GM19324 (cell line): Measurements from ENCODE around the gene ZNF628.
A peak's percentile ranks its signal among the peaks of the same experiment; 100 is the strongest.
"Not testable (repeated sequence)": the region's sequence is repeated elsewhere in the genome, so short reads cannot be mapped to it uniquely, and the experiment has no call there.

Source experiments
- ATAC-seq: cut with Tn5 transposase; IDR thresholded peaks from one replicate; pipeline ENCODE4 v1.9.1; 2021; ENCODE audit warnings: mild to moderate bottlenecking, moderate library complexity; ENCODE audit not compliant: unreplicated experiment, low FRiP score

ZNF628 gene

DNA sequence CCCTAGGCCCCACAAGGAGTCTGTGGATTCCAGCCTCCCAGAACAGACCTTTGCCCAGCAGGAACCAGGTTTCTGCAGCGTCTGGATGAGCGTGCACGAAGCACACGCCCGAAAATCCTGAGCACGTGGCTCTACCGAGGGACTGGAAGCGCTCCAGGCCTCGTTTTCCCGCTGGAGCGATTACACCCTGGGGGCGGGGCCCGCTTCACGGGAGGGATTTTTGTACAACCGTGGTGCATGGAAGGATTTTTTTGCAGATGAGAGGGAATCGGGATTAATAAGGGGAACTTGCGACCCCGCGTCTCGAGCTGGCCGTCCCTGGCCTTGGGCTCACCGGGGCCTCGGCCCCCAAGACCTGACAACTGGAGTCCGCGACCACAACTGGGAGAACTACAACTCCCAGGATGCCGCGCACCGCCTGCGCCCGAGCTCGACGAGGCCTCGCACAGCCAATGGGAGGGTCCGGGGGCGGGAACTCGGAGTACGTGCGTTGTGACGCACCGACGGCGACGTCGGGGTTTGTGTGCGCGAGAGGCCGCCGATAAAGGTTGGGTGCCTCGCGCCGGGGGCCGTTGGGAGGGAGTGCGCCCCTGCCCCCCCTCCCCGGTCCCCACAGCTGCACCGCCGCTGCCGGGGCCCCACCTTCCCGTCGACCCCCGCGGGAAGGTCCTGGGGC lies at the start of gene ZNF628:
ZNF628 (plus strand) TSS at position 518 of the 676 bp plus-strand sequence. CDS start 3,294 bp downstream, outside the sequence.
- ATAC-seq, result peak; percentile 97

DNA sequence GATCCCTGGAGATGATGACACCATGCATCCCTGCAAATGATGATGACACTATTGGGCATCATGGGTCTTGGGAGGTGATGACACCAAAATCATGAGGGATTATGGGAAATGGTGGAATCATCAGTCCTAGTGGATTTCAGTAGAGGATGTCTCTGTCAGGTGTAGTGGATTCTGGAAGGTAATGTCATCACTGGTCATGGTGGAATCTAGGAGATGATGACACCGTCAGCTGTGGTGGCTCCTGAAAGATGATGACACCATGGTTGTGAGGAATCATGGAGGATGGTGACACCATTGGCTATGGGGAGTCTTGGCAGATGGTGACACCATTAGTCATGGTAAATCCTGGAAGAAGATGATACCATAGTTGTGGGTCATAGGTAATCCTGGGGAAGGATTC lies 45.2 kb upstream of the ZNF628 start:
- ATAC-seq, result no peak

DNA sequence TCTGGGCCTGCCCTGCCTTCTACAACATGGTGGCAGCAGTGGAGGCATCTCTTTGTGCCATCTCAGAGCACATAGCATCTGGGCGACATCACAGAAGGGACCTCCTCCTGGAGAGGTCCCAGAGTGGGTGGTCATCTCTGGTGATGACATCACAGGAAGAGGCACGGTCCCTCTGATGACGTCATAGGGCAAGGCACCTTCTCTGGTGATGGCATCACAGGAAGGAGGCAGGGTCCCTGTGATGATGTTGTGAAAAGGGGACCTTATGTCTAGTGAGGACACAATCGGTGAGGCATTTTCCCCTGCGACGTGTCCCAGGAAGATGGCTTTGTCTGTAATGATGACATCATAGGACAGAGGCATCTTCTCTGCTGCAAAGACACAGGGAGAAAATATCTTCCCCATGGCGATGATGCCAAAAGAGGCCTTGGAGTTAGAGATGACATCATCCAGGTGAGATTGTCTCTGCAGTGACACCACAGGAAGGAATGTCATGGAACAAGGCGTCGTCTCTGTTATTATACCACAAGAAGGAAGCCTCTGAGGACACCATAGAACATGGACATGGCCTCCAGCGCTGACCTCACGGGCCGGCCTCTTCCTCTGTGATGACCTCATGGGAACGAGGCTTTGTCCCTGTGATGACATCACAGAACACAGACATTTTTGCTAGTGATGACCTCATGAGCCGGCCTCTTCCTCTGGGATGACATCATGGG lies 44.0 kb upstream of the ZNF628 start:
- ATAC-seq, result no peak

DNA sequence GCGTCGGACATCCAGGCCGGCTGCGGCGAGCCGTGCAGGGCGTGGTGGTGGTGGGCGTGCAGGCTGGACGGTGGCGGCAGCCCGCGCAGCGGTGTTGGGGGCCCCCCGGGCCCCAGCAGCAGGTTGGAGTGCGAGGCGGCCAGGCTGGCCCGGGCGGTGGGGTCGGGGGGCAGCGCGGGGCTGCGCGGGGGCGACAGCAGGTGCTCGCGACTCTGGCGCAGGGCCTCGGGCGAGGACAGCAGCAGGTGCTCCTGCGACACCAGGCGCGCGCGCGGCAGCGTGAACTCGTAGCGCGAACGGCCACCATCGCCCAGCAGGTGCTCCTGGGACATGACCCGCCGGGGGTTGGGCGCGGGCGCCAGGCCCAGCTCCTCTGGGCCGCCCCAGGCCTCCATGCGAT lies 43.1 kb upstream of the ZNF628 start:
- ATAC-seq, result no peak

DNA sequence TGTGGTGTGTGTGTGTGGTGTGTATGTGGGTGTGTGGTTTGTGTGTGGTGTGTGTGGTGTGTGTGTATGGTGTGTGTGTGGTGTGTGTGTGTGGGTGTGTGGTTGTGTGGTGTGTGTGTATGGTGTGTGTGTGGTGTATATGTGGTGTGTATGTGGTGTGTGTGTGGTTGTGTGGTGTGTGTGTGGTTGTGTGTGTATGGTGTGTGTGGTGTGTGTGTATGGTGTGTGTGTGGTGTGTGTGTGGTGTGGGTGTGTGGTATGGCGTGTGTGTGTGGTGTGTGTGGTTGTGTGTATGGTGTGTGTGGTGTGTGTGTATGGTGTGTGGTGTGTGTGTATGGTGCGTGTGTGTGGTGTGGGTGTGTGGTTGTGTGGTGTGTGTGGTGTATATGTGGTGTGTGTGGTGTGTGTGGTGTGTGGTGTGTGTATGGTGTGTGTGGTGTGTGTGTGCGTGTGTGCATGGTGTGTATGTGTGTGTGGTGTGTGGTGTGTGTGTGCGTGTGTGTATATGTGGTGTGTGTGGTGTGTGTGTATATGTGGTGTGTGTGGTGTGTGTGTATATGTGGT lies 42.0 kb upstream of the ZNF628 start:
- ATAC-seq, result no peak

DNA sequence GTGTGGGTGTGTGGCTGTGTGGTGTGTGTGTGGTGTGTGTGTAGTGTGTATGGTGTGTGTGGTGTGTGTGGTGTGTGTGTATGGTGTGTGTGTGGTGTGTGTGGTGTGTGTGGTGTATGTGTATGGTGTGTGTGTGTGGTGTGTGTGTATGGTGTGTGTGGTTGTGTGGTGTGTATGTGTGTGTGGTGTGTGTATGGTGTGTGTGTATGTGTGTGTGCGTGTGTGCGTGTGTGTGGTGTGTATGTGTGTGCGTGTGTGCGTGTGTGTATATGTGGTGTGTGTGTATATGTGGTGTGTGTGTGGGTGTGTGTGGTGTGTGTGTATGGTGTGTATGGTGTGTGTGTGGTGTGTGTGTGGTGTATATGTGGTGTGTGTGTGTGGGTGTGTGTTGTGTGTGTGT lies 41.4 kb upstream of the ZNF628 start:
- no peak for ATAC-seq

DNA sequence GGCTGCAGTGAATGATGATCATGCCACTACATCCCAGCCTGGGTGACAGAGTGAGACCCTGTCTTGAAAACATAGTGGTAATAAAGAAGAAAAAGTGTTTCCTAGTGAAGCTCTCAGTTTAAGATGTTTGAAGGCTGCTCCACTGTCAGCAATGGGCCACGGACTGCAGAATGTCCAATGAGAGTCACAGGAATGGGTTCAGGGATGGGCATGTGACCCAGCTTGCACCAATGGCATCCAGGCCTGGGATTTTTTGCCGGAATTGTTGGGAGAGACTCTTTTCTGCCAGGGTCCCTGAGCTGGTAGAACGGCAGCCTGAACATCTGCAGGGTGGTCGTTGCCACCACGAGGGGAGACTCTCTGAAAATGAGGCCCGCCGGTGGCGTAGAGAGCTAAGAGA lies 39.6 kb upstream of the ZNF628 start:
- ATAC-seq, result no peak

DNA sequence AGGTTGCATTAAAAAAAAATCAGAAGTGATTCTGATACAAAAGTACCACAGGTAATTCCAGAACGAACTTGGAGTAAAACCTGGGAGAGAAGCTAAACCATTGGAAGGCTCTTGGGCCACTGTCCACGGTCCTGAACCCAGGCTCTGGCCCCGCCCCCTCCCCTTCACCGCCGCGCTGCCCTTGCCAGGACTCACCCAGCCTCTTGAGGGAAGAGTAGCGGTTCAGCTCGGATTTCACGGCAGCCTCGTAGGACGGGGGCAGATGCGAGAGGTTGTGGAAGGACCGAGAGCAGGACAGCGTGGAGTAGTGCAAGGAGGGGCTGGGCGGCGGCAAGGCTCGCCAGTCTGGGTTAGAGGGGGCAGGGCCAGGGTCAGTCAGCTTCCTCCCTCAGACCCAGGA lies 39.0 kb upstream of the ZNF628 start:
- ATAC-seq, result no peak

DNA sequence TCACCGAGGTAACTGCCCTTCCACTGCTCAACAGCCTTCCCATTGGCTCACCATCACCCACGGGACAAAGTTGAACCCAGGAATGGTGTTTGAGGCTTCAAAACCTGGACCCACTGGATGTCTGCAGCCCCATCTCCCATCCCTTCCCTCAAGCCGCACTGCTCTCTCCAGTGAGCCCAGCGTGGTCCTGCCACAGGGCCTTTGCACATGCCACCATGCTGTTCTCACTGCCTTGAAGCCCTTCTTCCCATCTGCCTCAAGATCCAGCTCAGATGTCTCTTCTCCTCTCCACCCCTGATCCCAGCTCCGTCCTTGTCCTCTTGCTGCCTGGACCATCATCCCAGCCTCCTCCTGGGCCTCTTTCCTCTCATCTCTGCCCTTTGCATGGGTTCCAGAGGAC lies 37.4 kb upstream of the ZNF628 start:
- ATAC-seq, result no peak

DNA sequence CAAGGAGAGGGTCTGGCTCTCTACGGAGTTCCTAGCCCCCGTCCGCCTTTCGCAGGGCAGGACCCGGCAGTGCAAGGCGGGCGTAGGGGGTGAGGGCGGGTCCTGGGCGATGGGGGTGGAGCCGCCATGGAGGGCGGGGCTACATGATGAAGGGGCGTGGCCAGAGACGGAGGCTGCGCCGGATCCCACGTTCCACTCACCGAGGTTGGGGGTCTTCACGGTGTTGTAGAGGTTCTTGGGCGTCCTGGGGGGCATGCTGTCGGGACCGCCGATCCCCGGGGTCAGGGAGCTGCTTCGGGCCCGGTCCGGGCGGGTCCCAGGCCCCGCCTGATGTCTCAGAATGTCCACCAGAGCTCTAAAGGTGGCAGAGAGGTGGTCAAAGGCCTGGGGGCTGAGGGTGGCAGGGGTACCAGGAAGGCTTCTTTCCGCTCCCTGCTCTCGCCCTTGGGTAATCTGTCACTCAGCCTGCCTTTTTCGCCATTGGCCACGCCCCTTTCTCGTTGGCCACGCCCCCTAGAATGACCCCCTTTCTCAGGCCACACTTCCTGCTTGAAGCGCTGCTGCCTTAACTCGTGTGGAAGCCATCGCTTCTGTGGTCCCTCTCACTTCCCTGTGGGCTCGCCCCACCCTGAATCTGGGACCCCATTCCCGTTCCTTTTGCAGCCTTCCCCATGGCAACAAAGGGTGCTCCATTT lies 35.9 kb upstream of the ZNF628 start:
- no peak for ATAC-seq

DNA sequence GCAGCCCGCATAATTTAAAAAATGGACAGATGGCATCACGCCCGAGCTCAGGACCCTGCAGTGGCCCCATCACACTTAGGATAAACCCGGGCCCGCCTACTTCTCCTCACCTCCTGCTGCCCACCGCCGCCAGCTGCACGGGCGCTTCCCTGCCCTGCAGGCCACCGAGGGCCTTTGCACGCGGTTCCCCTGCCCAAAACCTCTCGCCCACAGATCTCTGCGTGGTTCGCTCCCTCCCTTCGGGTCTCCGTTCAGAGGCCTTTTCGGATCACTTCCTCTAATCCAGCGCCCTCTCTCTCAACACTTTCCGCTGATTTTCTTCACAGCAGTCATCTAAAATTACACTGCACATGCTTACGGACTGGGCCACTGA lies 35.1 kb upstream of the ZNF628 start:
- ATAC-seq, result no peak

DNA sequence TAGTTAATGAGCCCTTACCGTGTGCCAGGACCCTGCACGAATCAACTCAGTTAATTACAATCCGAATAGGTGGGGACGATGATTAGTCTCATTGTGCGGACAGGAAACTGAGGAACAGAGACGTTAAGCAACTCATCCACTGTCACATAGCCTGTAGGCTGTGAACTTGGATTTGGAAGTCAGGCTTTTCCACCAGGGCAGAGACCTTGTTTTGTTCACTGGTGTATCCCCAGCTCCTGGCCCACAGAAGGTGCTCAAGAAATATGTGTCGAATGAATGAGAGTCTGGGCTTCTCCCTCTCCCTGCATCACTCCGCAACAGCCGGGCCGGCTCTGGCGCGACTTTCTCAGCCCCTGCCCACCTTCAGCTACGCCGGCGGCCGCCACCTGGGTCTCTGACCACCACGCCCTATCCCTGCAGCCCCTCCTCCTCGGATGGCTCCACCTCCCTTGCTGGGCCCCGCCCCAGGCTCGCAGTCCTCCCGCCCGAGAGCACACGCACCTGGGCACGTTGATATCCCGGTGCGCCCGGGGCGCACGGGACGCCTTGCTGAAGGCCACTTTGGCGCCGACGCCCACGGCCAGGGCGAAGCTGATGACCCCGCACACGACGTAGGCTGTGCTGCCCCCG lies 34.6 kb upstream of the ZNF628 start:
- no peak for ATAC-seq

DNA sequence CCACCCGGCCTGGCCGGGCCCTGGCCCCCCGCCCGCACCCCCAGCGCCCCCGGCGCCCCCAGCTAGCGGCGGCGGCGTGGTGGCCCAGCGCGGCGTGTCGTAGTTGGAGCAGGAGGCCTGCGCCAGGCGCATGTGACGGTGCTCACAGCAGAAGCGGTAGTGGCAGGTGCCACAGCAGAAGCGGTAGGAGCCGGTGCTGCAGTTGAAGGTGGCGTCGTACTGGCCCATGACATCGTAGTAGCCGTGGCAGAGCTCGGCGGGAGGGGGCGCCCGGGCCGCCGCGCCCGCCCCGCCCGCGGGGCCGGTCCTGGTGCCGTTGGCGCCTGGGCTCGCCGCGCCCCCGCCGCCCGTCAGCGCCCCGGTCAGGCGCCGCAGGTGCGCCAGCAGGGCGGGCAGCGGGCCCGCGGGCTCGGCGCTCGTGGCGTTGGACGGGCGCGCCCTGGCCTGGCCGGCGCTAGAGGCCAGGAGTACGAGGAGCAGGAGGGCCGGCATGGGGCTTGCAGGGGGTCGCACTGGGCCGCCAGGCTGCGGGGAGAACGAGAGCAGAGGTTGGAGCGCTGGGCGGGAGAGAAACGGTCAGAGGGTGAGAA lies 34.0 kb upstream of the ZNF628 start:
- ATAC-seq, result no peak

DNA sequence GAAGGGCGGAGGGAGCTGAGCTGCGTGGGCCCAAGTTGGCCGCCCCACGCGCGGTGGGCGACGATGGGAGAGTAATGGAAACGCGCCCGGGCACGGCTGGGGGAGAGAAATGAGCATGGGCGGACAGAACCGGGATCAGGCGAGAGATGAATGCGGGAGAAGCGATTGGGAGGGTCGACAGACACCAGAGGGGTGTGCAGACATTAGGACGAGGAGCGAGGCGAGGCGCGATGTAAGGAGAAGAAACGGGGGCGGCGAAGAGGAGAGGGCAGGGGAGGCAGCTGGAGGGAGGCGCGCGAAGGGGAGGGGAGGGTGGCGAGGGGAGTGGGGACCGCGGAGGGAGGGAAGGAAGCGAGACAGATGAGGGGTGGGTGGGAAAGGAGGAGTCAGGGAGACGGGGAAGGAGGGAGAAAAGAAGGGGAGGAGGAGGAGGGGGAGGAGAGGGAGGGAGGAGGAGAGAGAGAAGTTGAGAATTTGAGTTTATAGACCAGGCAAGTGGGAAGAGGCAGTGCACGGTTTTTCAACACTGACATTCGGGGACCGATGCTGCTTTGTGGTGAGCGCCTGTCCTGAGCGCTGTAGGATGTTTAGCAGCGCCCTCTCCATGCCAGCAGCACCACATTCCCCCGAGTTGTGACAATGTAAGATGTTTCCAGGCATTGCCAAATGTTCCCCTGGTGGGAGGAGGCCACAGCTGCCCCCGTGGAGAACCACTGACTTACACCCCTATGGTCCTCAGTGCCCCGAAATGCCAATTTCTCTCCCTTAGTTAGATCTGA lies 33.2 kb upstream of the ZNF628 start, which contains the start of gene SHISA7:
SHISA7 (minus strand) TSS at position 256 of the 779 bp plus-strand sequence. CDS start 437 bp downstream, outside the sequence.
- ATAC-seq, result no peak

DNA sequence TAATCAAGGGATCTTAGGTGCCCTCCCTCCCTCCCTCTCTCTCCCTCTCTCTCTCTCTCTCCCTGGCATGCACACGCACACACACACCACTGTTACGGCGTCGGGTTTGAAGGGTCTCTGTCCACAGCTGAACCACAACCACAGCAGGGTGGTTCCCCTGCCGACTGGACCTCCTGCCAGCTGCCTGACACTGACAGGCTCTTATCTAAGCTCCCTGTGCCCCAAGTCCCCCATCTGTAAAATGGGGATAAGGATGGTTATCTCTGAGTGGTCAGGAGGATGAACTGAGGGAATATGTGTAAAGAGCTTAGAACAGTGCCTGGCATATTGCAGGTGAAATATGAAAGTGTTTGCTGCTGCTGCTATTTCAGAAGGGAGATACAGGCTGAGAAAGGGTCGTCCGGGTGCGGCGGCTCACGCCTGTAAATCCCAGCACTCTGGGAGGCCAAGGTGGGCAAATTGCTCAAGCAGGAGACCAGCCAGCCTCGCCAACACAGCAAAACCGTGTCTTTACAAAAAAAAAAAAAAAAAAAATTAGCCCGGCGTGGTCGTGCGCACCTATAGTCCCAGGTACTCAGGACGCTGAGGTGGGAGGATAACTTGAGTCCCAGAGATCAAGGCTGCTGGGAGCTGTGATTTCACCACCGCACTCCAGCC lies 32.5 kb upstream of the ZNF628 start:
- ATAC-seq, result no peak

DNA sequence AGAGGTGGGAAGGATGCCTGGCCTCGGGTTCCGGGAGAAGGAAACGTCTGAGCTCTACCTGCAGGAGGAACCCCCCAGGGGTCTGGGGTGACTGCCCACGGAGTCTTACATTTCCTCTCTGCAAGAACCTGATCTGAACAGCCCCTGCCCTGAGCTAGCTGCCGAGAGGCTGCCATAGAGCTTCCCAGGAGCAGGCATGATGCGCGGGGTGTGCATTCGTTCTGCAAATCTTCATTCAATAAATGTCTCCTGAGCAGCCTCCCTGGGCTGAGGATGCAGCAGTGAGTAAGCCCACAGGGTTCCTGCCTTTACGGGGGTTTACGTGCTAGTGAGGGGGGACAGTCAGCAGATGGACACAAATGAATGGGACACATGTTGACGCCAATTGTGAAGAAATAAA lies 31.8 kb upstream of the ZNF628 start:
- ATAC-seq, result no peak

DNA sequence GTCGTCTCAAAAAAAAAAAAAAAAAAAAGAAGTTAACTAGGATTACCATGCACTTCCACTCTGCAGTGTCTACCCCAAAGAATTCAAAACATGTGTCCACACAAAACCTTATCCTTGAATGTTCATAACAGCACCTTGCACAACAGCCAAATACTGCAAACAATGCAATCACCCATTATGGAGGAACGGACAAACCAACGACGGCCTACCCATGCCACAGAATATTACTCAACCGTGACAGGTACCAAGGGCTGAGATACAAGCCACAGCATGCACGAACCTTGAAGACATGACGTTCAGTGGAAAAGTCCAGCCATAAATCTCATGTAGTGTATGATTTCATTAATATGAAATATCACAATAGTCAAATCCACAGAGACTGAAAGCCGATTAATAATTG lies 30.4 kb upstream of the ZNF628 start:
- ATAC-seq, result no peak

DNA sequence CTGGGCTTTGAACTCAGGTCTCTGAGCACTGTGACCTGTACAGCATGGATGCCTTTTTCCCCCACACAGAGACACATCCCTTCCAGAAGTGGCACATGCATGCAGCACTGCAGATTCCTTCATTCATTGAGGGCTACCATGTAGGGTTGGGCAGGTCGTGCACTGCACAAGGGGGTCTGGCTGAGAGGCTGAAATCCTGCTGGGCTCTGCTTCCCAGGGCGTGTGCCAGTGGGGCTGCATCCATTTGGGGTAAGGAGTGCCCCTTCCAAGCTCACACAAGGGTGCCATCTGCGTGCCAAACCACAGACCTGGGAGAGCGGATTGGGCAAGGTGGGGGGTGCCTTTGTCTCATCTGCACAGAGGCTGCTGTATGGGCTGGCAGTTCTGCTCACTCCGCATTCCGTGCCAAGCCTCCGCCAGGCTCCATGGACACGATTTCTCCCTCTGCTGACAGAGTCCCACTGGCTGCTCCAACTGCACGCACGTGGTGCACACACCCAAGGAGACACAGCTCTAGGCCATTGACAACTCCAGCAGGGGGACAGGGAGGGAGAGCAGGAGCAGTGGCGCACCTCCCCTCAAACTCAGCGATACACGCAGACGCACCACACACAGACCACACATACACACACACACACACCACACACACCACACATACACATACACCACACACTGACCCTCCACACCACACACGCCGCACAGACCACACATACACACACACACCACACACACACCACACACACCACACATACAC lies 28.8 kb upstream of the ZNF628 start:
- ATAC-seq, result no peak

DNA sequence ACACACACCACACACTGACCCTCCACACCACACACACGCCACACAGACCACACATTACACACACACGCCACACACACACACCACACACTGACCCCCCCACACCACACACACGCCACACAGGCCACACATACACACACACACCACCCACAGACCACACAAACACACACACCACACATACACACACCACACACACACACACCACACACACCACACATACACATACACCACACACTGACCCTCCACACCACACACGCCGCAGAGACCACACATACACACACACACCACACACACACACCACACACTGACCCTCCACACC lies 28.3 kb upstream of the ZNF628 start:
- ATAC-seq, result not testable (repeated sequence)
